K562 (cell line): ENCODE results near the gene WDR90. TPM values are rescaled to one million over a fixed set of nuclear protein-coding genes. Genes with fewer than 3 reads are reported as not detected.
A peak's percentile ranks its signal among the peaks of the same experiment; 100 is the strongest.

ENCODE experiments used
- ARID4B ChIP-seq: sonication (generic); formaldehyde crosslinking; IDR thresholded peaks from 2 replicates; pipeline ENCODE4 v1.8.0; 2022; ENCODE audit warnings: mild to moderate bottlenecking, missing genetic modification reagents
- ATF3 ChIP-seq, 2 experiments: fragments of 450-650 bp in 1 of 2; sonication (generic) in 1 of 2; formaldehyde crosslinking in 1 of 2; IDR thresholded peaks in 1 of 2; conservative IDR thresholded peaks in 1 of 2; 2 replicates each; pipeline versions ENCODE4 v1.6.1 to v1.8.1; 2016 to 2023; ENCODE audit warnings: mild to moderate bottlenecking in 2 of 2, moderate library complexity in 2 of 2, inconsistent platforms in 1 of 2, missing genetic modification reagents in 1 of 2
- CBFA2T2 ChIP-seq: fragments of 450-650 bp; conservative IDR thresholded peaks from 2 replicates; pipeline ENCODE4 v1.6.1; 2017; ENCODE audit warnings: mild to moderate bottlenecking
- CBX1 ChIP-seq: sonication (generic); IDR thresholded peaks from 2 replicates; pipeline ENCODE4 v1.6.1; 2016; ENCODE audit warnings: antibody characterized with exemption, low read depth, mild to moderate bottlenecking
- CTCFL ChIP-seq: IDR thresholded peaks from 2 replicates; pipeline ENCODE4 v1.6.1; 2011; ENCODE audit warnings: borderline replicate concordance, low read depth, mild to moderate bottlenecking, moderate library complexity, low read length; ENCODE audit not compliant: insufficient read depth, poor library complexity, severe bottlenecking
- HDGF ChIP-seq: fragments of 450-650 bp; IDR thresholded peaks from 2 replicates; pipeline ENCODE4 v1.6.1; 2016
- MAFF ChIP-seq: IDR thresholded peaks from 2 replicates; pipeline ENCODE4 v1.6.1; 2012; ENCODE audit warnings: low read length, improper control_type of control experiment
- MBD2 ChIP-seq: sonication (generic); IDR thresholded peaks from 2 replicates; pipeline ENCODE4 v1.6.1; 2016; ENCODE audit warnings: low read depth, borderline replicate concordance
- MECOM ChIP-seq: fragments of 250-450 bp; sonication (Bioruptor Pico); IDR thresholded peaks from 2 replicates; pipeline ENCODE4 v1.8.0; 2022; ENCODE audit warnings: inconsistent platforms
- PTBP1 ChIP-seq: fragments of 200-400 bp; formaldehyde crosslinking; IDR thresholded peaks from 2 replicates; pipeline ENCODE4 v1.6.1; 2017; ENCODE audit warnings: low read depth, low read length
- UBTF ChIP-seq, 2 experiments: IDR thresholded peaks; 2 replicates each; pipeline ENCODE4 v1.6.1; 2012; ENCODE audit warnings: improper control_type of control experiment in 2 of 2, low read depth in 2 of 2, low read length in 2 of 2, borderline replicate concordance in 1 of 2
- ZBTB7A ChIP-seq: IDR thresholded peaks from 2 replicates; pipeline ENCODE4 v1.6.1; 2011; ENCODE audit warnings: low read depth, mild to moderate bottlenecking, low read length, moderate library complexity, borderline replicate concordance; ENCODE audit not compliant: control insufficient read depth
- ZFX ChIP-seq: sonication (generic); formaldehyde crosslinking; IDR thresholded peaks from 2 replicates; pipeline ENCODE4 v1.8.0; 2022; ENCODE audit warnings: mild to moderate bottlenecking, missing genetic modification reagents, moderate library complexity
- ZNF124 ChIP-seq: sonication (generic); formaldehyde crosslinking; IDR thresholded peaks from 2 replicates; pipeline ENCODE4 v1.8.1; 2022; ENCODE audit warnings: missing genetic modification reagents
- ZNF699 ChIP-seq: fragments of 250-450 bp; sonication (Bioruptor Pico); IDR thresholded peaks from 2 replicates; pipeline ENCODE4 v1.8.0; 2021; ENCODE audit warnings: mild to moderate bottlenecking, moderate library complexity; ENCODE audit not compliant: insufficient replicate concordance
- polyA plus RNA-seq, 8 experiments: library from polyadenylated mRNA; depleted of rRNA in 4 of 8; stranded (reverse) in 5 of 8; unstranded in 3 of 8; fragments of >200 nt; fragmentation: Nextera tagmentation in 2 of 8; fragmentation: Illumina TruSeq in 1 of 8; extraction: Ambion mirVana in 2 of 8; extraction: Trizol in 1 of 8; gene quantifications; 2 replicates each; pipeline versions ENCODE4 v1.2.1 to v1.2.3, GENCODE V29; 2011 to 2014; ENCODE audit warnings: inconsistent platforms in 1 of 8, missing spikeins in 1 of 8
- total RNA-seq, 7 experiments: library from RNA; depleted of rRNA in 6 of 7; stranded (reverse); fragments of >200 nt in 6 of 7; fragmentation: Illumina TruSeq in 2 of 7; extraction: Trizol in 2 of 7; gene quantifications; 2 replicates each; pipeline versions ENCODE4 v1.2.1 to v1.2.3, GENCODE V29; 2011 to 2021; ENCODE audit warnings: low replicate concordance in 1 of 7

Gene WDR90
- total and polyA plus RNA-seq, 9 of the 15 experiments (the other 6 are each of a cell fraction or from before 2014, with no cell fraction given), result 0.44 to 12.6 (median 3.3) TPM

- TF ChIP-seq CBFA2T2 (0 out of 2 replicates have a peak, but pooled peaks have one; percentile 7), ZNF699 (CRISPR knock-in tag) (no peak), MBD2 (no peak), ARID4B (CRISPR knock-in tag) (0 out of 2 replicates have a peak, but pooled peaks have one; percentile 53), ZFX (CRISPR knock-in tag) (no peak; the same call in 1 of the 2 replicates), CTCFL (no peak), ATF3 (IDR thresholded peaks at IDR 0.05) (no peak), ATF3 (CRISPR knock-in tag; conservative IDR thresholded peaks at IDR 0.05) (no peak), MECOM (CRISPR knock-in tag) (no peak), ZBTB7A (0 out of 2 replicates have a peak, but pooled peaks have one; percentile 6), ZNF124 (no peak), HDGF (0 out of 2 replicates have a peak, but pooled peaks have one; percentile 21), MAFF (no peak), CBX1 (0 out of 2 replicates have a peak, but pooled peaks have one; percentile 1), UBTF (IDR thresholded peaks at IDR 0.05; ENCODE audit: borderline replicate concordance in 1 of 2, low read depth in 2 of 2, low read length in 2 of 2) (no peak), PTBP1 (no peak)
These were observed 11.8 kb upstream of the WDR90 start (continued) for GRCh38 chr16:637081-638018.
